ENCODE data around the gene ARL4D.
"Not testable (repeated sequence)": the region's sequence is repeated elsewhere in the genome, so short reads cannot be mapped to it uniquely, and the experiment has no call there.

The ARL4D gene

DNA sequence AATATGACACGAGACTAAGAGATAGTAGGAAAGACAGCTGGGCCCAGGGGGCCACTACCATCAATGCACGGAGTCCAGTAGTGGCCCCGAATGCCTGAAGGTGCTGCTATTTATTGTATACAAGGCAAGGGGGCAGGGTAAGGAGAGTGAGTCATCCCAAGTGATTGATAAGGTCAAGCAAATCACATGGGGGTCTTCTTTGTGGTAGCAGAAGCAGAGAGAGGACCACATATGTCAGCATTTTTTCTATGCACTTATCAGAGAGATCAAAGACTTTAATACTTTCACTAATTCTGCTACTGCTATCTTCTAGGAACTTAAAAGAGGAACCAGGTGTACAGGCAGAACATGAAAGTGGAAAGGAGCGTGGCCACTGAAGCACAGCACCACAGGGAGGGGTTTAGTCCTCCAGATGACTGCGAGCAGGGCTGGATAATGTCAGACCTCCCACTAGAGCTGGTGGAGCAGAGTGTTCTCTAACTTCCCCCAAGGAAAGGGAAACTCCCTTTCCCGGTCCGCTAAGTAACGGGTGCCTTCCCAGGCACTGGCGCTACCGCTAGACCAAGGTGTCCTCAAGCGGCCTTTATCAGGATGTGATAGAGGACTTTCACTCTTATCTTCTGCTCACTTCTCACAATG is 26.4 kb upstream of the ARL4D start:
- Histone ChIP-seq H3K27me3 (ENCODE audit: low read depth, low read length) (no peaks in the 10 kb centered on the region), H3K9me3 (ENCODE audit: control insufficient read depth in 1 of 2, low read length in 2 of 2) (no peaks in the 10 kb centered on the region), H3K4me3 (ENCODE audit: low read depth in 1 of 2, low read length in 2 of 2) (peak overlapping the region; percentile 5 to 28), H3K36me3 (ENCODE audit: control insufficient read depth in 1 of 2, insufficient read depth in 2 of 2, low read length in 2 of 2) (no peaks in the 10 kb centered on the region), H3K4me1 (ENCODE audit: control insufficient read depth in 1 of 2, insufficient read depth in 2 of 2, low read length in 2 of 2) (peaks cover 0 to 20% of the 10 kb centered on the region in 2 donors), H3K27ac (ENCODE audit: low read length) (no peak overlapping the region)

DNA sequence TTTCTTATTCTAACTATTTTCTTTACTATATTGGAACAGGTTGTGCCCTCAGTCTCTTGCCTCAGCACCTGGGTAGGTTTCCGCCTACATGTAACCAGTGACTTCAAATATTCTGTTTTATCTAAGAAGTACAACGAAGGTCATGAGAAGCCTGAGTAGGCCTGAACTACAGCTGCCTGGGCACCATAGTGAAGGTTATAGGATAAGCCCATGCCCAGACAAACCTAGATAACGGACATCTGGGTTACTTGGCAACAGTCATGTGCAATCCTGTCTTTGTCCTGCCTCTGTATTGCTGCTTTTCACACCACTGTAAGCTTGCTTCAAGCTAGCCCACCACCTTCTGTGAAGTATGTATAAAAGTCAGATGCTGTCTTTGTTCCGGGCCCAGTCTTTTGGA is 25.4 kb upstream of the ARL4D start:
- Histone ChIP-seq H3K9me3 (ENCODE audit: control insufficient read depth in 1 of 2, low read length in 2 of 2) (no peaks in the 10 kb centered on the region), H3K4me3 (ENCODE audit: low read depth in 1 of 2, low read length in 2 of 2) (no peak overlapping the region), H3K27me3 (ENCODE audit: low read depth, low read length) (no peaks in the 10 kb centered on the region), H3K4me1 (ENCODE audit: control insufficient read depth in 1 of 2, insufficient read depth in 2 of 2, low read length in 2 of 2) (peaks cover 0 to 15% of the 10 kb centered on the region in 2 donors), H3K27ac (ENCODE audit: low read length) (no peak overlapping the region), H3K36me3 (ENCODE audit: control insufficient read depth in 1 of 2, insufficient read depth in 2 of 2, low read length in 2 of 2) (no peaks in the 10 kb centered on the region)

DNA sequence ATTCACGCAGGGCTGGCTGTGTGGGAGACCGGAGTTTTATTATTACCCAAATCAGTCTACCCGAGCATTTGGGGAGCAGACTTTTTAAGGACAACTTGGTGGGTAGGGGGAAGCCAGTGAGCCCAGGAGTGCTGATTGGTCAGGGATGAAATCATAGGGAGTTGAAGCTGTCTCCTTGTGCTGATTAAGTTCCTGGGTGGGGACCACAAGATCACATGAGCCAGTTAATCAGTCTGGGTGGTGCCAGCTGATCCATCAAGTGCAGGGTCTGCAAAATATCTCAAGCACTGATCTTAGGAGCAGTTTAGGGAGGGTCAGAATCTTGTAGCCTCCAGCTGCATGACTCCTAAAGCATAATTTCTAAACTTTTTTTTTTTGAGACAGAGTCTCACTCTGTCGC is 22.9 kb upstream of the ARL4D start:
- H3K27ac ChIP-seq (ENCODE audit: low read length); H3K9me3 ChIP-seq (ENCODE audit: control insufficient read depth in 1 of 2, low read length in 2 of 2); H3K36me3 ChIP-seq (ENCODE audit: control insufficient read depth in 1 of 2, insufficient read depth in 2 of 2, low read length in 2 of 2); H3K27me3 ChIP-seq (ENCODE audit: low read depth, low read length); H3K4me1 ChIP-seq (ENCODE audit: control insufficient read depth in 1 of 2, insufficient read depth in 2 of 2, low read length in 2 of 2); H3K4me3 ChIP-seq (ENCODE audit: low read depth in 1 of 2, low read length in 2 of 2): not testable (repeated sequence)

DNA sequence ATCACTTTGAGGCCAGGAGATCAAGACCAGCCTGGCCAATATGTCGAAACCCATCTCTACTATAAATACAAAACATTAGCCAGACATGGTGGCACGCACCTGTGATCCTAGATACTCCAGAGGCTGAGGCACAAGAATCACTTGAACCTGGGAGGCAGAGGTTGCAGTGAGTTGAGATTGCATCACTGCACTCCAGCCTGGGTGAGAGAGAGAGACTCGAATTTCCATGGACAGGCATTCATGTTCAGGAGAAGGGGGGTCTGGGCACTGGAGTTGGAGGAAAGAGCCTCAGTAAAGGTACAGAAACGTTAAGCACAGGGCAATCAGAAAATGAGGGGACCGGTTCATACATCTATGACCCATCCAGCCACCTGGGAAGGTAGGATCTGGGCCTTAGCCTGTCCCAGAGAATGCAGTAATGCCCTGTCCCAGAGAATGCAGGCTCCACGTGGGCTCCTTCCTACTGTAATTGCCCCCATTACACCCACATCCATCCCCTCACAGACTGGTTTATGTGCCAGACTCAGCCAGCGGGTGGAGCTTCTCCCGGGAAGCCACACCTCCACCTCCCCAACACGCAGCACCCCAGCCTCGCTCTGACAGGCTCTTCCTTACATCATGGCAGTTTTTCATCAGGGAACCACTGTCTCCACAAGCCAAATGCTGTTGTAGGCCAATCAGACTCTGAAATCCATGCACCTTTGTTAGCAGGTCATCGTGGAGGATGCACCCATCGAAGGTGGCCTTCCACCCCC is 21.6 kb upstream of the ARL4D start:
- no peaks in the 10 kb centered on the region for H3K36me3 ChIP-seq (ENCODE audit: control insufficient read depth in 1 of 2, insufficient read depth in 2 of 2, low read length in 2 of 2)
- H3K9me3 ChIP-seq (ENCODE audit: control insufficient read depth in 1 of 2, low read length in 2 of 2): no peaks in the 10 kb centered on the region
- no peaks in the 10 kb centered on the region for H3K27me3 ChIP-seq (ENCODE audit: low read depth, low read length)
- H3K27ac ChIP-seq (ENCODE audit: low read length): no peak overlapping the region
- no peak overlapping the region for H3K4me3 ChIP-seq (ENCODE audit: low read depth in 1 of 2, low read length in 2 of 2)
- peaks cover 0 to 2% of the 10 kb centered on the region in 2 donors for H3K4me1 ChIP-seq (ENCODE audit: control insufficient read depth in 1 of 2, insufficient read depth in 2 of 2, low read length in 2 of 2)

DNA sequence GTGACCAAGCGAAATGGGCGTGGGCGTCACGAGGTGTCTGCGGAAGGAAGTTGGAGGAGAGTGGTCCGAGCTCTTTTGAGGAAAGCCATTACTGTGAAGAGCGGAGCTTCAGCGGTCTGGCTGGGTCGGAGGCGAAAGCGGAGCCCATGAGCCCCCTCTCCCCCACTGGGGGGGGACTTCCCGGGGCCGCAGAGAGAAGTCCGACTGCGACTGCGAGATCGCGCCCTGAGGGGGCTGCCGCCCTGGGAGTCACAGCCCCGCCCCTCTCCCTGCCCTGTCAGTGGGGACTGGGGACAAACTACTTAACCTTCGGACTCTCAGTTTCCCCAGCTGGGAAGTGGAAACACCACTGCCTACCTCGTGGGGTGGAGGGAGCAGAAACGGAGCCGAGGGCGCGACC is 20.0 kb upstream of the ARL4D start:
- no peaks in the 10 kb centered on the region for H3K9me3 ChIP-seq (ENCODE audit: control insufficient read depth in 1 of 2, low read length in 2 of 2)
- H3K27me3 ChIP-seq (ENCODE audit: low read depth, low read length): no peaks in the 10 kb centered on the region
- no peaks in the 10 kb centered on the region for H3K36me3 ChIP-seq (ENCODE audit: control insufficient read depth in 1 of 2, insufficient read depth in 2 of 2, low read length in 2 of 2)
- H3K4me1 ChIP-seq (ENCODE audit: control insufficient read depth in 1 of 2, insufficient read depth in 2 of 2, low read length in 2 of 2): no peaks in the 10 kb centered on the region
- no peak overlapping the region for H3K27ac ChIP-seq (ENCODE audit: low read length)
- H3K4me3 ChIP-seq (ENCODE audit: low read depth in 1 of 2, low read length in 2 of 2): no peak overlapping the region

DNA sequence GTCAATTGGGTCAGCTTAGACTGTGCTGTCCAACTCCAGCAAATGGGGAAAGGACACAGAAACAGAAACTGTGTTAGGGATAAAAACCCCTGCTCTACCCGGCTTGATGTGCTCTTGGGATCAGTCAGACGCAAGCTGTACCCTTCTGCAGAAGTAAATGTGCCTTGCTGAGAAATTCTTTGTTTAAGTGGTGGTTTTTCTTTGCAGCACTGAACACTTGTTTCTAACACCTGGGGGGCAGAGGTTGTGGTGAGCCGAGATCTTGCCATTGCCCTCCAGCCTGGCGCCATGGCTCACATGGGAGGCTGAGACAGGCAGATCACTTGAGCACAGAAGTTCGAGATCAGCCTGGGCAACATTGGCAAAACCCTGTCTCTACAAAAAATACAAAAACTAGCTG is 18.5 kb upstream of the ARL4D start:
- no peaks in the 10 kb centered on the region for H3K9me3 ChIP-seq (ENCODE audit: control insufficient read depth in 1 of 2, low read length in 2 of 2)
- H3K4me1 ChIP-seq (ENCODE audit: control insufficient read depth in 1 of 2, insufficient read depth in 2 of 2, low read length in 2 of 2): no peaks in the 10 kb centered on the region
- no peaks in the 10 kb centered on the region for H3K36me3 ChIP-seq (ENCODE audit: control insufficient read depth in 1 of 2, insufficient read depth in 2 of 2, low read length in 2 of 2)
- H3K4me3 ChIP-seq (ENCODE audit: low read depth in 1 of 2, low read length in 2 of 2): no peak overlapping the region
- H3K27ac ChIP-seq (ENCODE audit: low read length): no peak overlapping the region
- no peaks in the 10 kb centered on the region for H3K27me3 ChIP-seq (ENCODE audit: low read depth, low read length)

DNA sequence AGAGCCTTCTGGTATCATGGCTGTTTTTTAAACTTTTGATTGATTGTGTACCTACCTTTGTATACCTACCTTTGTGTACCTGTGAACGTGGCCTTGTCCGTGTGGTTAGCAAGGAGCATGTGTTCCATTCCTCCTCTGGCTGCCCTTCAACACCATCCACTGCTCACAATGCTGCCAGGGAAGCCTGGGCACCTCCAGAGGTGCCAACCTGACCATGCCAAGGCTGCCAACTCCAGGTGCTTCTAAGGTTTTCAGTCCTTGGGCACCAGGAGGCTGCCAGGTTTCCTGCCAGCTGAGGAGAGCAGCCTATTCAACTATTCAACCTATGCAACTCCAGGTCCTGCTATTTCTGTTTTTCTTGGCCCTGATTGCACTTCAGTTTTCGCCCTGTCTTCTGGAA is 17.6 kb upstream of the ARL4D start:
- H3K4me3 ChIP-seq (ENCODE audit: low read depth in 1 of 2, low read length in 2 of 2): no peak overlapping the region
- no peak overlapping the region for H3K27ac ChIP-seq (ENCODE audit: low read length)
- H3K9me3 ChIP-seq (ENCODE audit: control insufficient read depth in 1 of 2, low read length in 2 of 2): no peaks in the 10 kb centered on the region
- no peaks in the 10 kb centered on the region for H3K36me3 ChIP-seq (ENCODE audit: control insufficient read depth in 1 of 2, insufficient read depth in 2 of 2, low read length in 2 of 2)
- no peaks in the 10 kb centered on the region for H3K4me1 ChIP-seq (ENCODE audit: control insufficient read depth in 1 of 2, insufficient read depth in 2 of 2, low read length in 2 of 2)
- H3K27me3 ChIP-seq (ENCODE audit: low read depth, low read length): no peaks in the 10 kb centered on the region

DNA sequence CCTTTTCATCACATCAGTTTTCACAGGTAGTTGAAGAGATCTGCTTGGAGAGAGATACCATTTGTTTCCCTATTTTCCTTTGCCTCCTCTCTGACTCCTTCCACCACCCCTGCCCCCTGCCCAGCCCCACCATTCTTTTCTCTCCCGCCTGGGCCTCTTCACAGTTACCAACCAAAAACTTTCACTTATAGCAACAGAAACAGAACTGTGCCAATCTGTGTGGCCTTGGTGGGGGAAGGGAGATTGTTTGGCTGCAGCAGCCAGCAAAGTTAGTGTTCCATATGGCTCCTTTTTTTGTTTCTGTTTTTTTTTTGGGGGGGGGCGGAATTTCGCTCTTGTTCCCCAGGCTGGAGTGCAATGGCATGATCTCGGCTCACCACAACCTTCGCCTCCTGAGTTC is 17.2 kb upstream of the ARL4D start:
- no peaks in the 10 kb centered on the region for H3K9me3 ChIP-seq (ENCODE audit: control insufficient read depth in 1 of 2, low read length in 2 of 2)
- H3K36me3 ChIP-seq (ENCODE audit: control insufficient read depth in 1 of 2, insufficient read depth in 2 of 2, low read length in 2 of 2): no peaks in the 10 kb centered on the region
- H3K4me3 ChIP-seq (ENCODE audit: low read depth in 1 of 2, low read length in 2 of 2): no peak overlapping the region
- H3K4me1 ChIP-seq (ENCODE audit: control insufficient read depth in 1 of 2, insufficient read depth in 2 of 2, low read length in 2 of 2): no peaks in the 10 kb centered on the region
- no peaks in the 10 kb centered on the region for H3K27me3 ChIP-seq (ENCODE audit: low read depth, low read length)
- no peak overlapping the region for H3K27ac ChIP-seq (ENCODE audit: low read length)

DNA sequence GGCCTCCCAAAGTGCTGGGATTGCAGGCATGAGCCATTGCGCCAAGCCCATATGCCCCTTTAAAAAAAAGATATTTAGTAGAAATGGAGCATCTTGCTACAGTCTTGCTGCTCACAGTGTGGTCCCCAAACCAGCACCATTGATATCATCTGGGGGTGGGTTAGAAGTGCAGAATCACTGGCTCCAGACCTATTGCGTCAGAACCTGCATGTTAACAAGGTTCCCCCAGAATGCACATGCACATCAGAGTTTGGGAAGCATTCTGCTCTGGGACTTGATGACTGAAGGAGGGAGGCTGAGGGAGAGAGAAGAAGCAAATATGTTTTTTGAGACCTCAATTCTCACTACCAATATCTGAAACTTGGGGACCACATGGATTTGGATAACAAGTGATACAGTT is 16.0 kb upstream of the ARL4D start:
- Histone ChIP-seq H3K36me3 (ENCODE audit: control insufficient read depth in 1 of 2, insufficient read depth in 2 of 2, low read length in 2 of 2) (no peaks in the 10 kb centered on the region), H3K4me3 (ENCODE audit: low read depth in 1 of 2, low read length in 2 of 2) (no peak overlapping the region), H3K27ac (ENCODE audit: low read length) (no peak overlapping the region), H3K27me3 (ENCODE audit: low read depth, low read length) (no peaks in the 10 kb centered on the region), H3K9me3 (ENCODE audit: control insufficient read depth in 1 of 2, low read length in 2 of 2) (no peaks in the 10 kb centered on the region), H3K4me1 (ENCODE audit: control insufficient read depth in 1 of 2, insufficient read depth in 2 of 2, low read length in 2 of 2) (peaks cover 0 to 7% of the 10 kb centered on the region in 2 donors)

DNA sequence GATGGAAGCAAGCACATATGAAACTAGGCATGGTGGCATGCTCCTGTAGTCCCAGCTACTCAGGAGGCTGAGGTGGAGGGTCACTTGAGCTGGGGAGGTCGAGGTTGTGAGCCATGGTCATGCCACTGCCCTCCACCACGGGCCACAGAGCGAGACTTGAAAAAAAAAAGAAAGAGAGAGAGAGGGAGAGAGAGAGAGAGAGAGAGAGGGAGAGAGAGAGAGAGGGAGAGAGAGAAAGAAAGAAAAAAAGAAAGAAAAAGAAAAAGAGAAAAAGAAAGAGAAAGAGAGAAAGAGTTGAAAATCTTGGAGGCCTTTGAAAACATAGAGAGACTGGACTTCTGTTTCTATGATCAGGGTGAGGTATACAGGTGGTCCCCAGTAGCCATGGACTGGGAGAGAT is 15.4 kb upstream of the ARL4D start:
- Histone ChIP-seq H3K4me3 (ENCODE audit: low read depth in 1 of 2, low read length in 2 of 2) (no peak overlapping the region), H3K27ac (ENCODE audit: low read length) (no peak overlapping the region), H3K27me3 (ENCODE audit: low read depth, low read length) (no peaks in the 10 kb centered on the region), H3K9me3 (ENCODE audit: control insufficient read depth in 1 of 2, low read length in 2 of 2) (no peaks in the 10 kb centered on the region), H3K36me3 (ENCODE audit: control insufficient read depth in 1 of 2, insufficient read depth in 2 of 2, low read length in 2 of 2) (no peaks in the 10 kb centered on the region), H3K4me1 (ENCODE audit: control insufficient read depth in 1 of 2, insufficient read depth in 2 of 2, low read length in 2 of 2) (peaks cover 0 to 10% of the 10 kb centered on the region in 2 donors)

DNA sequence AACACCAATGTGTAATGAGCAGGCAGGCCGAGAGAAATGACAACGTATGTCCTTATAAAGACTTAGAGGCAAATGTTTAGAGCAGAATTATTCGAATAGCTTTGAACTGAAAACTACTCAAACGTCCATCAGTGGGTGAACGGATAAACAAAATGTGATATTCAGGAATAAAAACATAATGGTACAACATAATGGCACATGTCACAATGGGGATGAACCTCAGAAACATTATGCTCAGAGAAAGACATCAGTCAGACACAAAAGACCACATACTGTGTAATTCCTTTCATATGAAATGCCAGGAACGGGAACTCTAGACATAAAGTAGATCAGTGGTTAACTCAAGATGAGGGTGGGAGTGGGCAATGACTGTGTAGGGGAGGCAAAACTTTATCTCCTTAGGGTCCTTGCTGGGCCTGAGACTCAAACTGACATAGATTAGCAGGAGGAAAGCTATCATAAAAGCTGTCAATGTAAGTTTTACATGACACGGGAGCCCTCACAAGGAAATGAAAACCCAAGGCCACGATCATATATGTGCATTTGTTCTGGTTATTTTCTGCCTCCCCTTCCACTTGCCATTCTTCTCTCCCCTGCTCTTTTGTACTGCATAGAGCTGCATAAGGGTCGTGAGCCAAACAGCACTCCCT is 14.8 kb upstream of the ARL4D start:
- no peak overlapping the region for H3K4me3 ChIP-seq (ENCODE audit: low read depth in 1 of 2, low read length in 2 of 2)
- peaks cover 0 to 10% of the 10 kb centered on the region in 2 donors for H3K4me1 ChIP-seq (ENCODE audit: control insufficient read depth in 1 of 2, insufficient read depth in 2 of 2, low read length in 2 of 2)
- peaks cover 0 to 4% of the 10 kb centered on the region in 2 donors for H3K36me3 ChIP-seq (ENCODE audit: control insufficient read depth in 1 of 2, insufficient read depth in 2 of 2, low read length in 2 of 2)
- H3K27ac ChIP-seq (ENCODE audit: low read length): no peak overlapping the region
- H3K9me3 ChIP-seq (ENCODE audit: control insufficient read depth in 1 of 2, low read length in 2 of 2): no peaks in the 10 kb centered on the region
- H3K27me3 ChIP-seq (ENCODE audit: low read depth, low read length): no peaks in the 10 kb centered on the region

Measured in muscle layer of duodenum (tissue), 2 donors.